Fibroblast of the conjunctiva (primary cell): Measurements from ENCODE around the gene TENT4B.

Experiments used
- DNase-seq: peaks from one replicate; pipeline ENCODE4 v3.0.0-alpha.2; 2010; ENCODE audit warnings: low read depth

Gene TENT4B

DNA sequence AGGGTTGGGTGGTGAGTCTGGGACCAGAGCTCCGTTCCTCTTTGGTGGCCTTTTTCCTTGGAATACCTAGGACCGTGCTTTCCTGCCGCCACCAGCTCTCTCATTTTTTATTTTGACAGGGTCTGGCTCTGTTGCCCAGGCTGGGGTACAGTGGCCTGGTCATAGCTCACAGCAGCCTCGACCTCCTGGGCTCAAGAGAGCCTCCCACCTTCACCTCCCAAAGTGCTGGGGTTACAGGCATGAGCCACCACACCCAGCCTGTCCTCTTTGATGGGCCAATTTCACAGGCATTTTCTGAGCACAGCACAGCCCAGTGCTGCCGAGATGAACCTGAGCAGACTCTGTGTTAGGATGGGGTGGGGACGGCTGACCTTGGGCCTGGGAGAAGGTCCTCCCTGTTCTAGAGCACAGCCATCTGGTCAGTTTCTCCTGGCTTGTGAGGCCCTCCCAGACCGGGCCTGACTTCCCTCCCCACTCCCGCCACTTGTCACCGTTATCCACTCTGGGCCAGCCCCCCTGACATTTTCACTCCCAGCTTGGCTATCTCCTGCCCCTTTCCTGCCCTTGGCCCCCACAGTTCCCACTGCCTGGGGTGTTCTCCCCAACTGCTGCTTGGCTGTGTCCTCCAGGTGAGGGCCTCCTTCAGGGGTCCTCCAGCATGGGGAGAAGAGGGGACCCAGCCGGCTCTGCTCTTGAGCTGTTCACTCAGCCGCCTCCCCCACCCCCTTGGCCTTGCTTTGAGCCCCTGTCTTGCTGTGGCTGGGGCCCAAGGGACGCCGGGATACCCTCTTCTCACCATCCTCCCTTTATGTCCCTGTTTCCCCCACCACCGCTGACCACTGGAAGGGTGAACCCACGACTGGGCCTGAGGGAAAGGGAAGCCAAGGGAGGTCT, 118.3 kb downstream of the TENT4B start:
- DNase-seq = no peak

DNA sequence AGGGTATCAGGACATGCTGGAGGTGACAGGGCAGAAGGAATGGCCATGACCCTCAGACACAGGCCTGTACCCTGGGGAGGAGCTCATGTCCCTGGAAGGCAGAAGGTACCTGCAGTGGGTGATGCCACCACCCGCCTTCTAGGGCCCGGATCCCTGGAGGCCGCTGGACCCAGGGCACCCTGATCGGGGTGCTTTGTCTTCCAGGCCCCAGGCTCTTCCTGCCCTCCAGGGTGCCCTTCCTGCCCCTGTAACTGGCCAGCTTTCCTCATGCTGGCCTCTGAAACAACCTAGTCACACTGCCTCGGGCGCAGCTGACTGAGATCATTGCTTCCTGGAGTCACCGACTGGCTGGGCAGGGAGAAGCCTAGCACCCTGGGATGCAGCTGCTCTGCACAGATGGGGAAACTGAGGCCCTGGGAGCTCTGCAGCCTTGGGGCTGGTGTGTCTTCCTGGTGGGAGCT, 119.0 kb downstream of the TENT4B start:
- DNase-seq = no peak

DNA sequence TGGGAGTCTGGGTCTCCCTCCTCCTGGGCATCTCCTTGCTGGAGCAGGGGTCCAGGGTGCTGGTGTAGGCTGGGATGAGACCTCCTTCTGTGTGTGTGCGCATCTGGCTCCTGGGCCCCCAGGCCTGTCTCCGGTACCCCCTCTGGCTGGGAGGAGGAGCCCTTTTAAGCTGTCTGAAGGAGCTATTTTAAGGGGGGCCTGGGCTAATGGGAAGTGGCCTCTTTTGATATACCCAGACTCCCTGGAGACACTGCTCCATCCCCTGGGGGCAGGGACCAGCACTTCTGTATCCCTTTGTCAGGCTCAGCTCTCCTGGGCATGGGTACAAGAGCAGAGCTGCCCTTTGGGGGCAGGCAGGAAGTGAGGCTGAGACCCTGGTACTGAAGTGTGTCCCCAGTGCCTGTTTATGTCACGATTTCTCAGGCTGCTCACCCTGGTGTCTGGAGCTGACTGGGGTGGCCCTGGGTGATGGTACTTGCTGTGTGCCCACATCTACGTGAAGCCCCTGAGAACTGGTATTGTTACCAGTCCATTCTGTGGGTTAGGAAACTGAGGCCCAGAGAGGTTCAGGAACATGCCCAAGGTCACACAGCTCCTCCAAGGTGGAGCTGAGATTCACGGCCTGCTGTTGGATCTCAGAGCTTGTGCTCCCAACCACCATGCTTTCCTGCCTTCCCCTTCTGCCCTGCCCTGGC, 119.7 kb downstream of the TENT4B start:
- no peak for DNase-seq

DNA sequence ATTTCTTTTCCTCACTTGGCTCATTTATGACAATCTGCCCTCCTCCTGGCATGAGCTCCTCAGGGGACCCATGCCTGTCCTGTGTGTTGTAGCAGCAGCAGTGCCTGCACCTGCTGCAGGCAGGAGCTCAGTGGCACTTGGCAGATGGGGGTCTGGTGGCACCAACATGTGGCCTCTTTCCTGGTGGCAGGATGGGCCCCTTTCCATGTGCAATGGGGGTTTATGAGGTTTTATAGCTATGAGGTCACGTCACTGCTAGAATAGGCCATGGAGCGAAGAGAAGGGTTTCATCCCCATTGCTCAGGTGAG, 120.2 kb downstream of the TENT4B start:
- no peak for DNase-seq

DNA sequence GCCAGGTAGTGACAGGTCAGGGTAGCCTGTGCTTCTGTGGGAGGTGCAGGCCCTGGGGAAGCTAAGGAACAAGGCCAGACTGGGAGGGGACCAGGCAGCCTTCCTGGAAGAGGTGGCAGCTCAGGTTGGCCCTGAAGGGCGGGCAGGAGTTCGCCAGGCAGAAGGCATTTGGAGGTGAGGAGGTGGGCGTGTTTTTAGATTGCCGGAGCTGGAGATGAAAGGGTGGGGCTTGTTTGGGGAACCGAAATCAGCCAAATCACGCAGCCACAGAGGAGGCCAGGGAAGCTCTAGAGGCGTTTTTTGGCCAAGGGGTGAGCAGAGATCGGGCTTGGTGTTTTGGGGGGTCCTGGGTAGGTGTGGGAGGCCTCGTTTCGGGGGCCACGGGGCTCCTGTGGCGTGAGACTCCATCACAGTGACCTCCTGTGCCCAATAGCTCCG, 120.8 kb downstream of the TENT4B start:
- no peak for DNase-seq

DNA sequence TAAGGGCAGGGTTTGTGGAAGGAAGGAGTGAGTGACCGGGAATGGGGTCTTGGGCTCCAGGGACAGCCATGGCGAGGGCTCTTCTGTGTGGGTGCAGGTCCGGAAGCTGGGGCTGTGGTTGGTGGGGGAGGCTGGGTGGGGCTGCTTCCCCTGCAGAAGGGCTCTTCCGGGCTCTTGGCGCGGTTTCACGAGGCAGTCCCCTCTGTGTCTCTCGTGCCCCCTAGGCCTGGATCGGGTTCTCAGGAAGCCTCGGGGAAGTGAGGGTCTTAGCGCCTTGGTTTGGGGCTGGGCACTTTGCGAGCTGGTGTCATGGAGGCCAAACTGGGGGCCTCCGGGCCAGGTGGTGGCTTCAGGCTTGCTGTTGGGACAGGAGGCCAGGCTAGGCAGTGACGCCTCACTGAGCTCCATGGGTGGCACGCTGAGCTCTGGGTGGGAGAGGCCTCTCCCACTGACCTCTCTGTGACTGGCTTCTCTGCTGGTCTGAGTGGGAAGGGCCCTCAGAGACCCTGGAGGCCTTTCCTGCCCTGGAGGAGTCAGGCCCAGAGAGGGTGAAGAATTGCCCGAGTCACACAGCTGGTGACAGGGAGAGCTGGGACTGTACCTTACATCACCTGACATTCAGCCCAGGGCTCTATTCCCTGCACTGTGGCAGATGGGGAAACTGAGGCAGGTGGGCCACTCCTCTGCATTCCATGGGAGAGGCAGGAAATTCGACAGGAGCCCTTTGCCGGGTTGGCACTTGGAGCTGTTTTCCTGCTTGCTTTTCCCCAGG, 121.4 kb downstream of the TENT4B start:
- DNase-seq = no peak

DNA sequence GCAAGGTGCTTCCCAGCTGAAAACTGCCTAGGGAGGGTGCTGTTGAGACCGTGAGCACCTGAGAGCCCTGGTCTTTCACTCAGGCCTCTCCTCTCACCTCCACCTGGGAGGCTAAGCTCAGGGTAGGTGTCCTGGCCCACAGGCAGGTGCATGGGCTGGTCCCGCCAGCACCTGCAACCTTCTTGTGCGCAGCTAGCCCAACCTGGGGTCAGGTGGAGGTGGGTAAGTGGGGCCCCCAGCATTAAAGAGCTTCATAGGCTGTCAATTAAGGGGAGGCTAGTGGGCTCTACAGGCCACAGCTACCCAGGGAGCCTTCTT, 122.0 kb downstream of the TENT4B start:
- no peak for DNase-seq

DNA sequence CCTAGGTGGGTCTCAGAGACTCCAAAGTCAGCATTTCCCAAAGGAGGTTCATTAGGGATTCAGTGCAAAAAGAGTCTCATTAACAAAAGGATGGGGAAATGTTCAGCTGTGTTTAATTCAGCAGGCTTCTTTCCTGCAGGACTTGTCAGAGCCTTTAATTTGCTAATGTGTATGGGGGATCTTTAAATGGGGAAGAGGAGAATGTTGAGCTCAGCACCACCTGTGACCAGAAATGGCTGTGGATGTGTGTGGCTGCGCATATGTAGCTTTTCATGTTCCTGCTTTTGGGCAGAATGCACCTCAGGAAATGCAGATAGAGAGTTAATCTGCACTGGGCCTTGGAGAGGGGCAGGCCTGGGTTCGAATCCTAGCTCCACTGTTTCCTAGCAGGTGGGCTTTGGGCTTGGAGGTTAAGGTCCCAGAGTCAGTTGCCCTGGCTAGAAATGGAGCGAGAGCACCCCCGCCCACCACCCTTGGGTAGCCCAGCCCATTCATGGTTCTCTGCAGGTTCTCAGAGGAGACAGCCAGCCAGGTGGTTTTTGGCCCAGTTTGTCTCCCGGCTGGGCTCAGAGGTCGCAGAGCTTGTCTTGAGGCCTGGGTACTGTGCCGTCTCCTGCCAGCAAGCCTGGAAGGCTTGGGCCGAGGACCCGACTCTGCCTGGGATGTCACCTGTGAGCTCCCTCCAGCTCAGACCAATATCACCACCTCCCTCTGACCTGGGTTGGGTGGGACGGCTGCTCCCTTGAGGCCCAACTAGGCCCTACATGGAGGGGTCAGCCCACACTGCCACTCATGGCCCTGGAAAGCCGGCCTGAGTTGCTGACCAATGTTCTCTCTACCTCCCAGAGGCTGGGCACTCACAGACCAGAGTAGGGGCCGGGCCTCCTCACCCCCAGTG, 122.6 kb downstream of the TENT4B start:
- DNase-seq = no peak

DNA sequence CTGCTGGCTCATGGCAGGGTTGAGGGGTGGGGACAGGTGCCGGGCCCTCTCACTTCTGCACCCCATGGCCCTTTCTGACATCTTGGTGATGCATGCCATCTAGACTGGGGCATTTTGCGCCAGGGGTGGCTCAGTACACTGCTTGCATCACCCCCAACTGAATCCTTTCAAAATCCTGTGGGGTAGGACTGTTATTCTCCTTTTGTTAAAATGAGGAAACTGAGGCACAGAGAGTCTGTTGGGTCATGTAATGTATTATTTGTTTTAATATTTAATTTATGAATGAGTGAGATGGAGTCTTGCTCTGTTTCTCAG, 123.2 kb downstream of the TENT4B start:
- no peak for DNase-seq

DNA sequence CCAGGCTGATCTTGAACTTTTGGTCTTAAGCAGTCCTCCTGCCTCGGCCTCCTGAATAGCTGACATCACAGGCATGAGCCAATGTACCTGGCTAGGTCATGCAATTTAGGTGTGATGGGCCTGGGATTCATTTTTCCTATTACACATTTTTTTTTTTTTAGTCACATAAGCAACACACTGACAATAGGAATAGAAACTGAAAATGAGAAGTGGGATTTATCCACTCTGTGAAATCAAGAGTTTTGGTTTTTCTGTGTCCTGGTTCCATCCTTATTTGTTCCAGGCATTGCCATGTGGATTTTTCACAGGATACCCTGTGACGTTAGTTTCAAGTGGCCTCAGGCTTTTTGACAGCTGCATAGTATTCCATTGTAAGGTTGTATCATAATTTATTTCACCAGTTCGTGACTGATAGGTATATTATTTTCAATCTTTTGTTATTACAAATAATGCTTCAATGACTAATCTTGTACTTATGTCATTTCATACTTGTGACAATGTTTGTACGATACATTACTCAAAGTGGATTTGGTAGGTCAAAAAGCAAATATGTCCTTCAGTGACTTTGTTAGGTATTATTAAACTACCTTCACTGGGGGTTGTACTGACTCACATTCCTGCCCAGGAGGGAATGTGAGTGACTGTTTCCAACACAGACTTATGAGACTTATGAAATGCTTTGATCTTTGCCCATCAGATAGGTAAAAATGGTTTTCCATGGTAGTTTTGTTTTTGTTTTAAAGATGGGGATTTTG, 123.9 kb downstream of the TENT4B start:
- no peak for DNase-seq

DNA sequence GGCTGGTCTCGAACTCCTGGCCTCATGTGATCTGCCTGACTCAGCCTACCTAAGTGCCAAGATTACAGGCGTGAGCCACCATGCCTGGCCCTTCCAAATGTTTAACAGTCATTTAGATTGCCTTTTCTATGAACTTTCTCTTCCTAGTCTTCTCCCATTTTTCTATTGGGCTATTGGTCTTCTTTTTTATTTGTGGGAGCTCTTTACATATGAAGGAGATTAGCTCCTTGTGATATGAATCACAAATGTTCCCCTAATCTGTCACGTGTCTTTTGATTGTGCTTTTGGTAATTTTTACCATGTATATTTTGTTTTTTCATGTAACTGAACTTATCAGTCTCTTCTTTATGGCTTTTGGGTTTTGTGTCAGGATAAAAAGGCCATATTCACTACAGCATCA, 125.1 kb downstream of the TENT4B start:
- no peak for DNase-seq

DNA sequence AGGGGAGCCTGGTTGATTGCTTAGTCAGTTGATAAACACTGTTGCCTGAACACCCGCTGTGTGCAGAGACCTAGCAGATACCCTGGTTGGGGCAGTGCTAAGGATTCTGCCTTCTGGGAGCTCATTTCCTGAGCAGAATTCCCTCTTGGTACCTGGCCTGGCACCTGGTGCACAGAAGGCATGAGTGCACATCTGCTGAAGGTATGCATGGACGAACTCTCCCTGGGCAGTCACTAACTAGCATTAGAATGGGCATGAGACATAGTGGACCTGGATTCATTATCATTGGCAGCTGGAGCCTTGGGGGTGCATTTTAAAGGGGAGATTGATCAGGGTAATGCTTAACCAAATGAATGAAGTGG, 126.4 kb downstream of the TENT4B start:
- DNase-seq = no peak

DNA sequence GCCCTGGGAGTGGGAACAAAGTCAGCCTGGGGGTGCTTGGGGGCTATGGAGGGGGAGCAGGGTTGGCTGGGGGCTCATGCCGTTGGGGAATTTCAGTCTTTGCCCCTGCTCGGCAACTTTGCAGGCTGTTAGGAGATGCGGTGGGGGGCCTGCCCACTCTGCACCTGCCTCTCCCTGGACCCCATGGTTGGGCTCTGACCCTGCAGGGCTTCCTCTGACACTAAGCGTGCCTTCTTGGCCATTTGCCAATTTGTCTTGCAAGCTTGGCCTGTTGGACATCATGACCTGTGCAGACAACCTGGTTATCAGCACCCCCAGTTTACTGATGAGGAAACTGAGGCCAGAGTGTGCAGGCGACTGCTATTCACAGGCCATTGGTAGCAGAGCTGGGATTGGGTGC, 127.8 kb downstream of the TENT4B start:
- no peak for DNase-seq
